Mammary epithelial cell (primary cell): ENCODE data around the gene KRTAP5-8.

ENCODE experiments used
- CTCF ChIP-seq, 2 donors: IDR thresholded peaks in 1 of 2; conservative IDR thresholded peaks in 1 of 2; 2 replicates each; pipeline ENCODE4 v1.5.1; 2011 to 2012; ENCODE audit warnings: inconsistent platforms in 2 of 2, low read length in 2 of 2, mild to moderate bottlenecking in 2 of 2, control low read depth in 1 of 2, low read depth in 1 of 2; ENCODE audit not compliant: insufficient read depth in 1 of 2; ENCODE audit errors: extremely low read depth in 1 of 2
- EZH2 ChIP-seq: IDR thresholded peaks from 2 replicates; pipeline ENCODE4 v1.6.1; 2012; ENCODE audit warnings: low read length, inconsistent platforms, borderline replicate concordance

- TF ChIP-seq CTCF (conservative IDR thresholded peaks at IDR 0.05 in 1 of 2, IDR thresholded peaks at IDR 0.05 in 1 of 2; ENCODE audit: extremely low read depth in 1 of 2, insufficient read depth in 1 of 2, low read depth in 1 of 2, low read length in 2 of 2), result no peak
- no peak for TF ChIP-seq EZH2
Observed at GRCh38 chr11:71501071-71501985, 36.5 kb upstream of the KRTAP5-8 start.
